NB4 (cell line): ENCODE data around the gene KBTBD13.

Experiments
- MYC ChIP-seq: IDR thresholded peaks from 2 replicates; pipeline ENCODE4 v1.6.1; 2011; ENCODE audit warnings: low read depth, low read length
- POLR2A ChIP-seq: IDR thresholded peaks from 2 replicates; pipeline ENCODE4 v1.6.1; 2011; ENCODE audit warnings: mild to moderate bottlenecking; ENCODE audit not compliant: insufficient read length; ENCODE audit errors: extremely low read depth
- TF ChIP-seq, protein P1 (sequence below): IDR thresholded peaks from one replicate; pipeline ENCODE4 v1.5.1; 2012; ENCODE audit warnings: low read depth, low read length
- TF ChIP-seq, protein P2 (sequence below): IDR thresholded peaks from 2 replicates; pipeline ENCODE4 v1.6.1; 2011; ENCODE audit warnings: low read depth, low read length

DNA sequence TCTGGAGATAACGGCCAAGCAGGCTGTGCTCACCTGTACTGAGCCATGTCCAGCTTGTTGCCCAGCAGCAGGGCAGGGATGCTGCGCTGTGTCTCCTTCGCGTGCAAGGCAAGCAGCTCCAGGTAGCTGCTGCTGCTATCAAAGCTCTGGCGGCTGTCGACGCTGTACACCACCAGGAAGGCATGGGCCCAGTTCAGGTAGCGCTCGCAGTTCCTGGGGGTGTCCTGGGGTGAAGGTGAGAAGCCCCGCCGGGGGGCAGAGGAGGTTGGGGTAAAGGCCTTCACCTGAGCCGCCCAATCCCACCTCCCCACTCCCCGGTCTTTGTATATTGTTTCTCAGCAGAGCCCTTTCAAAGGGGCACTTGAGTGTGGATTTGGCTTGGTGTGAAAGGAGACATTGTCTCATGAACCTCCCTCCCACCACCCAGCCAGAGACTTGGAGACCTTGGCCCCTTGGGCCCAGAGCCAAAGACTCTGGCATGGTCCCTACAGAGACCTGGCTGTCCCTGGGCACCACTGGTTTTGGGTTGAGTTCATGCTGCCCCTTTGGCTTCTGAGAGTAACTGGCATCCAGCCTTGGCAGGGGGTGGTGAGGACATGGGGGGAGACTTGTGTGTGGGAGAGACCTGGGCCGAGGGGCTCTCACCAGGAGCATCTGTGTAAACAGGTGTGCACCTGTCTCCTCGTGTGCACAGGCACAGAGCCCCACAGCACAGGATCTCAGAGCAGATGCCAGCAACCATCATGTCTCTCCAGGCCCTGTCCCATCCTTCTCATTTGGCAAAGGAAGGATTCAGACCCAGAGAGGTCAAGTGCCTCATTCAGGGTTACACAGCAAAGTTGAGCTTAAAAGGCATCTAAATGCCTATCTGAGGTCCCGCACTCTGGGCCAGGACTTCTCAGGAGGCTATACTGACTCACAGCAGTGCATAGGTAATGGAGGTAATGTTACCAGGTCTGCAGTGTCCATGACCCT, 17.9 kb upstream of the KBTBD13 start:
- TF ChIP-seq, protein P1, sequence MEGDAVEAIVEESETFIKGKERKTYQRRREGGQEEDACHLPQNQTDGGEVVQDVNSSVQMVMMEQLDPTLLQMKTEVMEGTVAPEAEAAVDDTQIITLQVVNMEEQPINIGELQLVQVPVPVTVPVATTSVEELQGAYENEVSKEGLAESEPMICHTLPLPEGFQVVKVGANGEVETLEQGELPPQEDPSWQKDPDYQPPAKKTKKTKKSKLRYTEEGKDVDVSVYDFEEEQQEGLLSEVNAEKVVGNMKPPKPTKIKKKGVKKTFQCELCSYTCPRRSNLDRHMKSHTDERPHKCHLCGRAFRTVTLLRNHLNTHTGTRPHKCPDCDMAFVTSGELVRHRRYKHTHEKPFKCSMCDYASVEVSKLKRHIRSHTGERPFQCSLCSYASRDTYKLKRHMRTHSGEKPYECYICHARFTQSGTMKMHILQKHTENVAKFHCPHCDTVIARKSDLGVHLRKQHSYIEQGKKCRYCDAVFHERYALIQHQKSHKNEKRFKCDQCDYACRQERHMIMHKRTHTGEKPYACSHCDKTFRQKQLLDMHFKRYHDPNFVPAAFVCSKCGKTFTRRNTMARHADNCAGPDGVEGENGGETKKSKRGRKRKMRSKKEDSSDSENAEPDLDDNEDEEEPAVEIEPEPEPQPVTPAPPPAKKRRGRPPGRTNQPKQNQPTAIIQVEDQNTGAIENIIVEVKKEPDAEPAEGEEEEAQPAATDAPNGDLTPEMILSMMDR, result no peak
- TF ChIP-seq, protein P2, sequence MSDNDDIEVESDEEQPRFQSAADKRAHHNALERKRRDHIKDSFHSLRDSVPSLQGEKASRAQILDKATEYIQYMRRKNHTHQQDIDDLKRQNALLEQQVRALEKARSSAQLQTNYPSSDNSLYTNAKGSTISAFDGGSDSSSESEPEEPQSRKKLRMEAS, result no peak
- TF ChIP-seq POLR2A (no peak), MYC (no peak)
